ENCODE measurements around the gene CORO2B. TPM values are rescaled to one million over a fixed set of nuclear protein-coding genes. Genes with fewer than 3 reads are reported as not detected.

The CORO2B gene
- total RNA-seq, 6 experiments from 2014 or later: 9.3 to 11.0 (median 9.9) TPM

GRCh38 chr15:68695061-68695595, 116.3 kb downstream of the CORO2B start:
- Mint-ChIP-seq H3K36me3 (ENCODE audit: low read depth) (no peaks in the 10 kb centered on the region), H3K27ac (no peak overlapping the region), H3K9me3 (no peaks in the 10 kb centered on the region), H3K27me3 (ENCODE audit: insufficient read depth) (no peaks in the 10 kb centered on the region; the same call in 1 of the 2 replicates), H3K4me1 (ENCODE audit: low read depth) (peaks cover 11% of the 10 kb centered on the region), H3K4me3 (no peak overlapping the region)
- DNase-seq: no peak
- no peak for TF ChIP-seq CTCF (IDR thresholded peaks at IDR 0.05)

DNA sequence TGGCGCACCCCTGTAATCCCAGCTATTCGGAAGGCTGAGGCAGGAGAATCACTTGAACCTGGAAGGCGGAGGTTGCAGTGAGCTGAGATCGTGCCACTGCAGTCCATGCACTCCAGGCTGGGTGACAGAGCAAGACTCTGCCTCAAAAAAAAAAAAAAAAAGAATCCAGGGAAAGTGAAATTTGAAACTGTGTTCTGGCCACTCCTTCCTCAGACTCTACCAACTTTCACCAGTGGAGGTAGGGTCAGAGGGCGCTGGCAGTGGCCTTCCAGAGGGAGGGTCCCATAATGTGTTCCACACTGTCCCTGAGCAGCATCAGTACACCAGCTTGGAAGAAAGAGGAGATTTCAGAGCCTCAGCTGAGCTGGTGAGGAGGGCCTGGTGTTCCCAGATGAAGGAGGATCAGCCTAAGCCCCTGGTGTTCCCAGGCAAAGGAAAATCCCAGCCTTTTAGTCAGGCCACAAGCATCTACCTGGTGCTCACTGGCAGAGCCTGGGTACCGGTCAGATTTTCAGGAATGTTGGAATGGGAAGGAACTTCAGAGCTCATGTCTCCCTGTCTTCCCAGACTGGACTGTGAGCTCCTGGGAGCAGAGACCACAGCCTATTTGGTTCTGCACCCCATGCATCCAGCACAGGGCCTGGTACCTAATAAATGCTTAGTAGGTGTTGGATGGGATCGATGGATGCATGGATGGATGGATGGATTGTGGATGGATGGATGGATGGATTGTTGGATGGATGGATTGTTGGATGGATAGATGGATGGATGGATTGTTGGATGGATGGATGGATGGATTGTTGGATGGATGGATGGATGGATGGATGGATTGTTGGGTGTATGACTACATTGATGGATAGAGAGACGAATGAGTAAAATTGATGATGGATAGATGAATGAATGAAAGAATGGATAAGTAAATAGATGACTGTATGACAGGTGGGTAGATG, 117.9 kb downstream of the CORO2B start:
- H3K27ac Mint-ChIP-seq: no peak overlapping the region
- no peak overlapping the region for H3K4me3 Mint-ChIP-seq
- H3K4me1 Mint-ChIP-seq (ENCODE audit: low read depth): peaks cover 18% of the 10 kb centered on the region
- H3K36me3 Mint-ChIP-seq (ENCODE audit: low read depth): no peaks in the 10 kb centered on the region
- H3K27me3 Mint-ChIP-seq (ENCODE audit: insufficient read depth): peaks cover 2% of the 10 kb centered on the region; the same call in 1 of the 2 replicates
- no peaks in the 10 kb centered on the region for H3K9me3 Mint-ChIP-seq
- TF ChIP-seq CTCF (IDR thresholded peaks at IDR 0.05): no peak
- DNase-seq: no peak

GRCh38 chr15:68697711-68698690, 119.2 kb downstream of the CORO2B start:
- DNase-seq: no peak
- Mint-ChIP-seq H3K4me1 (ENCODE audit: low read depth) (peaks cover 14% of the 10 kb centered on the region), H3K4me3 (no peak overlapping the region), H3K27ac (no peak overlapping the region), H3K27me3 (ENCODE audit: insufficient read depth) (peaks cover 2% of the 10 kb centered on the region; the same call in 1 of the 2 replicates), H3K36me3 (ENCODE audit: low read depth) (no peaks in the 10 kb centered on the region), H3K9me3 (no peaks in the 10 kb centered on the region)
- TF ChIP-seq CTCF (IDR thresholded peaks at IDR 0.05): no peak

DNA sequence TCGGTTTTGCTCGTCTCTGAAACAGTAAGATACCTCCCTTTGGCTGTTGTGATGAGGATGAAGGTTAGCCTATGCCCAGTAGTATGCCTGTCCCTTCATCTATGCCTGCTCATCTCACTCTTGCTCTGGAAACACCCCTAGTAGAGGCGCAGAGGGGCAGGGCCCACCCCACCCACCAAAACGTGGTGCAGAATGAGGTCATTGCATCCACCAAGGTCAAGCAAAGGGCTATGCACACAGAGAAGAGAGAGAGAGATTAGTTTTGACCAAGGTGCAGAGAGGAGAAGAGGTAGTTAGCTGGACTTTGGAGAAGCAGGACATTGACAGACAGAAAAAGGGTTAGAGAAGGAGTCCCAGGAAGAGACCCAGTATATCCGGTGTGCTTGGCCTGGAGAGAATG, 119.9 kb downstream of the CORO2B start:
- TF ChIP-seq CTCF (IDR thresholded peaks at IDR 0.05): no peak
- Mint-ChIP-seq H3K4me1 (ENCODE audit: low read depth) (peaks cover 7% of the 10 kb centered on the region; the same call in 1 of the 2 replicates), H3K4me3 (no peak overlapping the region), H3K27me3 (ENCODE audit: insufficient read depth) (peaks cover 2% of the 10 kb centered on the region; the same call in 1 of the 2 replicates), H3K36me3 (ENCODE audit: low read depth) (no peaks in the 10 kb centered on the region), H3K27ac (no peak overlapping the region), H3K9me3 (no peaks in the 10 kb centered on the region)
- no peak for DNase-seq
